ENCODE measurements around the gene HOXA4. TPM values are rescaled to one million over a fixed set of nuclear protein-coding genes. Genes with fewer than 3 reads are reported as not detected.

HOXA4 gene
- total RNA-seq, 3 donors from 2014 or later (not counting 1 experiment from before 2014, with no cell fraction given), result 0.52 to 2.1 (median 0.63) TPM

- Histone ChIP-seq H3K4me3 (ENCODE audit: low read length) (no peak overlapping the region), H3K36me3 (ENCODE audit: control insufficient read depth, insufficient read depth, low read length) (no peaks in the 10 kb centered on the region), H3K9me3 (ENCODE audit: control insufficient read depth, insufficient read depth, low read length) (no peaks in the 10 kb centered on the region), H3K27ac (ENCODE audit: low read length) (no peak overlapping the region), H3K4me1 (ENCODE audit: control insufficient read depth, insufficient read depth, low read length) (peaks cover 35% of the 10 kb centered on the region), H3K27me3 (ENCODE audit: control insufficient read depth, insufficient read depth, low read length) (peaks cover 36% of the 10 kb centered on the region)
- ATAC-seq (no peak), DNase-seq (no peak)
- Mint-ChIP-seq H3K27me3 (ENCODE audit: low read depth in 2 of 2) (peaks cover 52 to 55% of the 10 kb centered on the region in 2 donors), H3K4me1 (peaks cover 8 to 23% of the 10 kb centered on the region in 2 donors), H3K36me3 (no peaks in the 10 kb centered on the region), H3K4me3 (no peak overlapping the region), H3K9me3 (no peaks in the 10 kb centered on the region), H3K27ac (no peak overlapping the region)
- intact Hi-C loops (cut with micrococcal nuclease), result no loop called here
- 93% methylated on average over 10 of the region's 11 CpGs for WGBS (ENCODE audit: insufficient coverage)
- TF ChIP-seq CTCF (IDR thresholded peaks at IDR 0.05), result no peak
Observed at GRCh38 chr7:27145914-27146412, 15.4 kb upstream of the HOXA4 start.

- Mint-ChIP-seq H3K9me3 (no peaks in the 10 kb centered on the region), H3K27me3 (ENCODE audit: low read depth in 2 of 2) (peaks cover 46 to 49% of the 10 kb centered on the region in 2 donors), H3K27ac (no peak overlapping the region), H3K4me3 (no peak overlapping the region), H3K36me3 (no peaks in the 10 kb centered on the region), H3K4me1 (peaks cover 2 to 17% of the 10 kb centered on the region in 2 donors)
- no peaks in the 10 kb centered on the region for H3K9me3 ChIP-seq (ENCODE audit: control insufficient read depth, insufficient read depth, low read length)
- H3K27ac ChIP-seq (ENCODE audit: low read length), result no peak overlapping the region
- no peak for DNase-seq
- intact Hi-C loops (cut with micrococcal nuclease), result no loop called here
- peaks cover 33% of the 10 kb centered on the region for H3K27me3 ChIP-seq (ENCODE audit: control insufficient read depth, insufficient read depth, low read length)
- no peaks in the 10 kb centered on the region for H3K36me3 ChIP-seq (ENCODE audit: control insufficient read depth, insufficient read depth, low read length)
- no peak for TF ChIP-seq CTCF (IDR thresholded peaks at IDR 0.05)
- peaks cover 30% of the 10 kb centered on the region for H3K4me1 ChIP-seq (ENCODE audit: control insufficient read depth, insufficient read depth, low read length)
- WGBS (ENCODE audit: insufficient coverage), result 90% methylated on average over 47 of the region's 47 CpGs
- ATAC-seq, result no peak
- no peak overlapping the region for H3K4me3 ChIP-seq (ENCODE audit: low read length)
Observed at GRCh38 chr7:27145165-27145913, 14.8 kb upstream of the HOXA4 start.

GRCh38 chr7:27144781-27145164 is 14.2 kb upstream of the HOXA4 start:
- Mint-ChIP-seq H3K4me3 (no peak overlapping the region), H3K27ac (no peak overlapping the region), H3K36me3 (no peaks in the 10 kb centered on the region), H3K27me3 (ENCODE audit: low read depth in 2 of 2) (peaks cover 44 to 46% of the 10 kb centered on the region in 2 donors), H3K4me1 (peaks cover 0 to 14% of the 10 kb centered on the region in 2 donors), H3K9me3 (no peaks in the 10 kb centered on the region)
- intact Hi-C loops (cut with micrococcal nuclease), result no loop called here
- H3K36me3 ChIP-seq (ENCODE audit: control insufficient read depth, insufficient read depth, low read length), result no peaks in the 10 kb centered on the region
- no peaks in the 10 kb centered on the region for H3K9me3 ChIP-seq (ENCODE audit: control insufficient read depth, insufficient read depth, low read length)
- peaks cover 26% of the 10 kb centered on the region for H3K4me1 ChIP-seq (ENCODE audit: control insufficient read depth, insufficient read depth, low read length)
- ATAC-seq (no peak), DNase-seq (no peak)
- 81% methylated on average over 31 of the region's 31 CpGs for WGBS (ENCODE audit: insufficient coverage)
- no peak overlapping the region for H3K27ac ChIP-seq (ENCODE audit: low read length)
- TF ChIP-seq CTCF (IDR thresholded peaks at IDR 0.05), result no peak
- peaks cover 29% of the 10 kb centered on the region for H3K27me3 ChIP-seq (ENCODE audit: control insufficient read depth, insufficient read depth, low read length)
- H3K4me3 ChIP-seq (ENCODE audit: low read length), result no peak overlapping the region
